GM18499 (cell line): Measurements from ENCODE around the gene RPS6KC1.
A peak's percentile ranks its signal among the peaks of the same experiment; 100 is the strongest.
"Not testable (repeated sequence)": the region's sequence is repeated elsewhere in the genome, so short reads cannot be mapped to it uniquely, and the experiment has no call there.

ENCODE experiments used
- ATAC-seq: cut with Tn5 transposase; IDR thresholded peaks from one replicate; pipeline ENCODE4 v1.9.1; 2021; ENCODE audit warnings: moderate number of reproducible peaks; ENCODE audit not compliant: insufficient read depth, unreplicated experiment

Gene RPS6KC1

DNA sequence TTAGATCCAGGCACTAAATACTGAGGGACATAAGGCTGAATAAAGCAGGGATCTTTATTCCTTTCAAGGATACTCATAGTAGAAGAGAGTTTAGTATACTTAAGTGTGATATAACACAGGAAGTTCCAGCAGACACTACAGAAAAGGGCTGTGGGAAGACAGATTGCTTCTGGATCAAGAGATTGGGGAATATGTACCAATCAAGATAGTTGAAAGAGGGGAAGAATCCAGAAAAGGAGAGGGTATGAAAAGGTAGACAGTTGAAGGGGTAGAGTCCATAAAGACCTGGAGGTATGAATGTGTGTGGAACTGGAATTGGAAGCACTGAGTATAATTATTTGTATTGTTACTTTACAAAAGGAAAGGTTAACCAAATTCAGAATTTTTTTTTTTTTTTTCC is 2.4 kb downstream of the RPS6KC1 start:
- ATAC-seq: no peak

DNA sequence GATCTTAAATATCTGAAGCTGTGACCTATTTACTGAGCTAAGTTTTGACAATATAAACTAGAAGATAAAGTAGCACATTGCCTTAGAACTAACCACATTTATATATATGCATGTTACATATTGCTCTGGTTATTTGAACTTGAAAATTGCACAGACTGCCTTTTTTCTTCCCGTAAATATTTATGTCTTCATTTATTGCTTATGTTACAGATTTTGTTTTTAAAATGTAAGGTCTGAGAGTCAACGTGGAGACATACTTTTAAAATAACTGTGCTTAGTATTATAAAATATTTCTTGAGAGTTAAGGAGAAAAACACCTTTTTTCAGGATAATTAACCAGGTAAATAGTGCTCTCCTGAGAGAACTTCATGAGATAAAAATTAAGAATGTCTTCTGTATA is 3.1 kb downstream of the RPS6KC1 start:
- ATAC-seq: no peak

DNA sequence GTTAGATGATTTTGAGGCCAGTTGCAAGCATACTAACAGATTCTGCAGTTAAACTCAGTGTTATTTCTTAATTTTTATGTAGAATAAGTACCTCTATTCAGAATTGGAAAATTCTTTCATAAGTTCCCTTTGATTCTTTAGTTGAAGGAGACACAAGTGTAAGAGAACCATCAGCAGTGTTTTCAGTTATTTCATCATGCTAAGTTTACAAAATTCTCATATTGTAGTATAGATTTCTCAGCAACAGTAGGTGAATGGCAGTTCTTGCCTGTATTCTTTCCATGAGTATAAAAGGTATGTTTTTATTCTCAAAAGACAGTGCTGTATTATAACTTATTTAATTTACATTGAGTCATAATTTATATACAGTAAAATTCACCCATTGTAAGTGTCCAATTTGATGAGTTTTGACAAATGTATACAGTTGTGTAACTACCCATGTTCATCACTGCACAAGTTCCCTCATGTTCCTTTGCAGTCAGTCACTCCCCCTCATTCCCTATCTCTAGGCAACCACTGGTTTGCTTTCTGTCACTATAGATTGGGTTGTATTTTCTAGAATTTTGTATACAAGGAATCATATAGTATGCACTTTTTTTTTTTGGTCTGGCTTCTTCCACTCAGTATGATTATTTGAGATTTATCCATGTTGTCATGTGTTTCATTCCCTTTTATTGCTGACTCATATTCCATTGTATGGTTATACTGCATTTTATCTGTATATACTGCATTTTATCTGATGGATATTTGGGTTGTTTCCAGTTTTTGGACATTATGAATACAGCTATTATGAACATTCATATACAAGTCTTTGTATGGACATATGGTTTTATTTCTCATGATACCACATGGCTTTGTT is 3.9 kb downstream of the RPS6KC1 start:
- ATAC-seq: no peak

DNA sequence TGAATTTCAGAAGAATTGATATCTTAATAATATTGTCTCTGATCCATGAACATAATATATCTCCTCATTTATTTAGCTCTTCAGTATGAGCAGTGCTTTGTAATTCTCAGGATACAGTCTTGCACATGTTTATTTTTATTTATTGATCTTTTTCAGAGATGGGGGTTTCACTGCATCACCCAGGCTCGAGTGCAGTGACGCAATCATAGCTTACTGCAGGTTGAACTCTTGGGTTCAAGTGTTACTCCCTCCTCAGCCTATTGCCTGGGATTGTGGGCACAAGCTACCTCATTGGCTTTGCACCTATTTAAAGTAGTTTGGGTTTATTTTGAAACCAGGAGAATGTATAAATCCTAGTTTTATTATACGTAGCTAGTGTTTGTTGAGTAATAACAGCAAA is 4.7 kb downstream of the RPS6KC1 start:
- ATAC-seq: no peak

DNA sequence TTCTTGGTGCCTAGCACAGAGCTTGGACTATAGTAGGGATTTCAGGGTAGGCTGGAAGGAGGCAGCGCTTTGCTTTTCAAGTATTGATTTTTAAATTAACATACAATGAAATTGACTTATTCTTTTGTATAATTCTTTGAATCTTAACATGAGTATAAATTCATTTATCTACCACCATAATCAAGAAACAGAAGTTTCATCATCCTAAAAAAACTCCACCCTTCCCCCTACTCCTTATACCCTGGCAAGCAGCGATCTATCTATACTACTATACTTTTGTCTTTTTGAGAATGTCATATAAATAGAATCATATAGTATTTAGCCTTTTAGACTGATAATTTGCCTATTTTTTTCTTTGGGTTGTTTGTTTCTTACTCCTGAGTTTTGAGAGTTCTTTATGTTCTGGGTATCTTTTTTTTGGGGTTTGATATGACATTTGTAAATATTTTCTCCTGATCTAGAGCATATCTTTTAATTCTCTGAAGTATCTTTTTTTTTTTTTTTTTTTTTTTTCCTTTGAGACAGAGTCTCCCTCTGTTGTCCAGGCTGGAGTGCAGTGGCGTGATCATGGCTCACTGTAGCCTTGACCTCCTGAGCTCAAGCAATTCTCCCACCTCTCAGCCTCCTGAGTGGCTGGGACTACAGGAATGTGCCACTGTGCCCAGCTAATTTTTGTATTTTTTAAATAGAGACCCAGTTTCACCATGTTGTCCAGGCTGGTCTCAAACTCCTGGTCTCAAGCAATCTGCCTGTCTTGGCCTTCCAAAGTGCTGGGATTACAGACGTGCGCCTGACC is 6.4 kb downstream of the RPS6KC1 start:
- no peak for ATAC-seq

DNA sequence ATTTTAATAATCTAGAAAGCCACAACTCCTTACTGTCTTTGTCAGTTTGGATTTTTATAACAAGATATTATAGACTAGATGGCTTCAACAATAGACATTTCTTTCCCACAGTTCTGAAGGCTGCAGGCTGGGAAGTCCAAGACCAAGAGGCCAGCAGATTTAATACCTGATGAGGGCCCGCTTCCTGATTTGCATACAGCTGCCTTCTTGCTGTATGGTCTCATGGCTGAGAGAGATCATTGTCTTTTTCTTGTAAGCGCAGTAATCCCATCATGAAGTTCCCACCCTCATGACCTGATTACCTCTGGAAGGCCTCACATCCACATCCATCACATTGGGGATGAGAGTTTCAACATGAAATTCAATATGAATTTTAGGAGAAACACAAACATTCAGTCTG is 9.8 kb downstream of the RPS6KC1 start:
- no peak for ATAC-seq

DNA sequence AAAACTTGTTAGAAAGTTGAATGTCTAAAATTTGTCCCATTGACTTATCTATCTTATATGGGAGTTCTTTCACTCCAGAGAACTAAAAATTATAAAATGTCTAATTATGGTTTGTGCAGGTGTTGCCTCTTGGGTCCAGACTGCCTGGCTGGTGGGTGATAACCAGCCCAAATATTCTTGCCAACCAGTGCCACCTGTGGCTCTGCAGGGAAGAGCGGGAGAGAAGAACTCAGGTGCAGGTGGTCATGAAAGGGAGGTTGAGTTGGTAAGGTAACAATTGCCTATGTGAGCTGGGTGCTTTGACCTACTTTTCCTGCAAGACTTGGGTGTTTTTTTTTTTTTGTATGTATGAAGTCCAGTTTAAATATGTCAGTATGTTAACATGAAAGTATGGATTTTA is 10.2 kb downstream of the RPS6KC1 start:
- no peak for ATAC-seq

DNA sequence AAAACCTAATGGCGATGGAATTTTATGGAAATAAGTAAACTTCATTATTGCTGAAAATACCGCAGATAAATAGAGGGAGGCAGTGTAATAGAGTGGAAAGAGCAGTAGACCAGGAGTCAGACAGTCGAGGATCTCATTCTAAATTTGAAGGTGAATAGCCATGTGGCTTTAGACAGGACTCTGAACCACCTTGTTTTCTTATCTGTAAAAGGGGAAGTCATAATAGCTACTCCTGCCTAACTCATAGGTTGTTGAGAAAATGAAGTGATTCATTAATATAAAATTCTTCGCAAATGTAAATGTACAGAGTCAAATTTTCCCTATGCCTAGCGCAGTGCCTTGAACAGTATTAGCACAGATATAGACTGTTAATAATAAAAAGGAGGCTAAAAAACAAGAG is 14.8 kb downstream of the RPS6KC1 start:
- no peak for ATAC-seq

DNA sequence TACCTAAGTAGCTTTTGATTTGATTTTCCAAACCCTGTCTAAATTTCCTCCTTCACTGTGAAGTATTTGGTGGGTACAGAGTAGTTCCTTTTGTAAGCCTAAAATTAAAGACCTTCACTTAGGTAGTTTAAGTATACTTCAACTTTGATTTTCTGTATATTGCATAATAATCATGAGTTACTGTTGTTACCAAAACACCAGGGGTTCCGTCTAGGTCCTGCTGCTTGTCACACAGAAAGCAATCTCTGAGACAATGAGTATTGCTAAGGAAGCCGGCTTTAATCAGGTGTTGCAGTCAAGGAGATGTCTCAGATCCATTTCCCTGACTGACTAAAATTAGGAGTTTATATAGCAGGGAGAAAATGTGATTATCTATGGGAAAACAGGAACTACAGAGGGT is 15.3 kb downstream of the RPS6KC1 start:
- no peak for ATAC-seq

DNA sequence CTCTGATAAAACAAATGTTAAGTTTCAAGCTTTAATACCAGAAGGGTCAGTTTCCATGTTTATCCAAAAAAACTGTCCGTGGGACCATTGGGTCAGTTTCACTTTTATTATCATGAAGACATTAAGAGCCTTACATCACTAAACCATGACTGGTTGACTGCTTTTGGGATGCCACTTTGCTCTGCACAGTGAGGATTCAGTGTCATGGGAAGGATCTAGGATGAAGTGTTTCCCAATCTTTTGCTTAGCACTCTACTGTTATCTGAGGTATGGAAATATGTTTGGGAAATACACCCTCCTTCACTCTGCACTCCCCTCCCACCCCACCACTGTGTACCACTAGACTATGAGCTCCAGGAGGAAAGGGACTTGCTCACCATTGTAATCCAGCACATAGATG is 16.3 kb downstream of the RPS6KC1 start:
- ATAC-seq: no peak

DNA sequence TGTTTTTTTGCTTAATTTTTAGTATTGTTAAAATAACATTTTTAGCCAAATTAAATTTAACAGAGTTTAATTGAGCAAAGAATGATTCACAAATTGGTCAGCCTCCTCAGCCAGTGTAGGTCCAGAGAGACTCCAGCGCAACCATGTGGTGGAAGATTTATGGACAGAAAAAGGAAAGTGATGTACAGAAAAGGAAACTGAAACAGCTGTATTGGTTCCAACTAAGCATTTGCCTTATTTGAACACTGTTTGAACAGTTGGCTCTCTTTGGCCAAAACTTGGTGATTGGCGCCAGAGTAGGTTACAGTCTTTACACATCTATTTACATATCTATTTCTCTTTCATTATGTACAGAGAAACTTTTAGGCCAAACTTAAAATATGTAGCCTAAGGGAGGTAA is 19.4 kb downstream of the RPS6KC1 start:
- ATAC-seq: peak; percentile 96

DNA sequence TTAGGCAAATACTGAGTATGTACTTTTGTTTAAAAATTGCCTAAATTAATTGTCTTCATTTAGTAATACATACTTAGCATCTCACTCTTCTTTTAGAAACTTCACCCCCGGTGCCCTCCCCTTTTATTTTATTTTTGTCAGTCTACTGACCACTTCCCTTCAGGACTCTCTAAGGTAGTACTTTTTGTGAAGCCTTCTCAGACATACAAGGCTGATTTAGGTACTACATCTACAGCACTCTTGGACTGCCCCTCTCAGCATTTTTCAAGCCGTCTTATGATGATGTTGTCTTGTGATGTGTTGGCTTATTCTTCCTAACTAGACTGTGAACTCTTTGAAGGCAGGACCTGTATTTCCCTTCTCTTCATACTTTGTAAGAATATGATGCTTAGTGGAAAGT is 24.7 kb downstream of the RPS6KC1 start:
- ATAC-seq: no peak

DNA sequence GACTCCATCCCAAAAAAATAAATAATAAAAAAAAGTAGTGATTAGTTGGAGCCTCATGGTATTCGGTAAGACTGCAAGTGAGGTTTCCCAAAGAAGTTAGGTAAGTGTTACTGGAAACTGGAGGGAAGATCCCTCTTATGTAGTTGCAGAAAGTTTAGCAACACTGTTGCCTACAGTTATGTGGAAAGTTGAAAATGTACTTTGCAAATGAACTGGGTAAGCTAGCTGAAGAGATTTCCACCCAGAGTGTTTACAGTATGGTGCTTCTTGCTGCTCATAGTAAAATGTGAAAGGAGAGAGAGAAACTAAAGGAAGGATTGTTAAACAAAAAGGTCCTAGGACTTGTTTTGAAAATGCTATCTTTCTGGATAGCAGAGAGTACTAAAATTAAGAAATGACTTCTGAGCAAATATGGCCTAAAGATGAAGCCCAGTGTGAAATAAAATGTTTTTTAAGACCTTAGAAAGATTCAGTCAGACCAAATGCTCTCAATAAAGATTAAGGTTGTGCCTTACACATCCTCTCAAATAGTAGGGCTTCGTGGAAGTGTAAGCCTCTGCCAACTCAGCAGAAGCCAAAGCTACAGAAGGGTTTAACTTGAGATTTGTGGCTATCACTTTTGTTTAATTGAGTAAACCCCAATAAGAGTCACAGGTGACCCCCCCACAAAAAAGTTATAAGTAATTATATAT is 31.5 kb downstream of the RPS6KC1 start:
- ATAC-seq: no peak

DNA sequence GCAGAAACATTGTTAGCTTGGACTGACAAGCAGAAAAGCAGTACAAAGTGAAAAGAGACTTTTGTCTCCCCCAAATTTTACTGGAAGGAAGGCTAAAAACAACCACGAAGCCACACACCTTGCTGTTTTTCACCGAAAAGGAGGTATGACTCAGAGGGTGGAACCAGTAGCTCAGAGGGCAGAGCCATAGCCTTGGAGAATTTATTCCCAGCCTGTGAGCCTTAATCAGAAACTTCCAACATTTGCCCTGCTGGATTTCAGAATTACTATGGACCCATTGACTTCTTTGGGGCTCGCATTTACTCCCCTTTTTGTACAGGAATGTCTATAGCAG is 32.0 kb downstream of the RPS6KC1 start:
- ATAC-seq: no peak

DNA sequence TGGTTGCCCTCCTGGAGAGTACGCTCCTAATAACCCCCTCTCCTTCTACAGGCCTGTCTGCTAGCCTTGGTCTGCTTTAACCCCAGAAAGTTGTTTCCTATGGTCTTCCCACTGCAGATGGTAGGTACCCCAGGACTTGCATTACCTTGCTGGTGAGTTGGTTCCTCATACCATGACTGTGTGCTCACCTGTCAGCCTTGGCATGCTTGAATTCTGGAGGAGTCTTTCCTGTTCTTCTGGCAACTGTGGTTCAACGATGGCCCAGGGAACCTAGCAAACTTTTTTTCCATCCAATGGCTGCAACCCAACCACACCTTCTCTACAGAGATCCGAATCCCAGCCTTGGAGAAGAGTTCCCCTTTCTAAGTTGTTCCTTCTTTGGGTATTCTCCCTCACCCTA is 36.9 kb downstream of the RPS6KC1 start:
- no peak for ATAC-seq

DNA sequence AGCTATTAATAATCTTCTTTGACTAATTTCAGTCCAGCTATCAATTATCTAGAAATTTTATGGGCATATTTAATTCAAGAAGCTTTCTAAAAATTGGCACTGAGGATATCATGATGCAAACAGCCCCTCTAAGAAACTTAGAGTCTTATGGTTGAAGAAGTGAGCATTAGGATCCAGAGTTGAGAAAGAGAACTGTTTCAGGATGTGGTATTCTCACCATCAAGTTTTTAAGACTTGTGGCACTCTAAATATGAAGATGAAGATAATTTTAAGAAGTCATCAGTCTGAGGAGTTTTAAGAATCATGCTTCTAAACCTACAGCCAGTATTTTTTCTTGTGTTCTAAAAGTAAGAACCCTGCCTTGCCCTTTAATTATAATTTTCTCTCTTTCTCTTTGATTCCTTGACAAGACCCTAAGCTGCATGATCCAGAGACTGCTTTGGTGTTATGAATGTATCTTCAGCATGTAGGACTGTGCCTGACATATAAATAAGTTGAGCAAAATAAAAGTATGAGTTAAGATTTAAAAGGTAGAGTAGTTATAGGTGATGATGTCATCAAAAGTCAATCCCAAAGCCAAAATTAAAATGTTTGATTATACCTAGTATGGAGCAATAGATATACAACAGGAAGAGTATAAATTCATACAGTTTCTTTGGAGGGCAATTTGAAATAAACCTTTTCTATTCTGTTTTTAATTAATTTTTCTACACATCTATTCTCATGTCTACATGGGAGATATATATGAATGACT is 39.1 kb downstream of the RPS6KC1 start:
- ATAC-seq: no peak

DNA sequence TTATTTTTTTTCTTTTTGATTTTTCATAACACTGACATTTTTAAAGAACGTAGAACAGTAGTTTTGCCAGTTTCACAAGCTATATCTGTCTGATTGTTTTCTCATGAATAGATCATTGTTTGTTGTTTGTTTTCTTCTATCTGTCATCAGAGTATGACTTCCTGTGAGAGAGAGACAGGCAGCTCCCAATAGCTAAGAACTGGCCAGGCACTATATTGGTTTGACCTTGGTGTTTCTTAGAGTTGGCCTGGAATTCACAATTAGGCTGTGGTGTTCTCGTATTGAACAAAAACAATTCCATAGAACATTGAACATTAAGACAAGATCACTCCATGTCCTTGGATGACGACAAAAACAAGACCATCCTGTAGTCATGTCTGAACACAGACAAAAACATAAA is 43.4 kb downstream of the RPS6KC1 start:
- no peak for ATAC-seq

DNA sequence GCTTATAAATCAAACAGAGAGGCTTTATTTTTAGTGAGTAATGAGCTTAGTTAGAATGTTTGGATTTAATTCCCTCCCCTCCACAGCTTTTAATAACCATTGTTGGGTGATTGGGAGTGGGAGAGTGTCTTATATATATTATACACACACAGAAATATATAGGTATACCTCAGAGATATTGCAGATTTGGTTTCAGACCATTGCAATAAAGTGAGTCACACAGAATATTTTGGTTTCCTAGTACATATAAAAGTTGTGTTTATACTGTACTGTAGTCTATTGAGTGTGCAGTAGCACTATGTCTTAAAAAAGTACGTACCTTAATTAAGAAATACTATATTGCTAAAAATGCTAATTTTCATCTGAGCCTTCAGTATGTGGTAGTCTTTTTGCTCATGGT is 44.4 kb downstream of the RPS6KC1 start:
- ATAC-seq: no peak

DNA sequence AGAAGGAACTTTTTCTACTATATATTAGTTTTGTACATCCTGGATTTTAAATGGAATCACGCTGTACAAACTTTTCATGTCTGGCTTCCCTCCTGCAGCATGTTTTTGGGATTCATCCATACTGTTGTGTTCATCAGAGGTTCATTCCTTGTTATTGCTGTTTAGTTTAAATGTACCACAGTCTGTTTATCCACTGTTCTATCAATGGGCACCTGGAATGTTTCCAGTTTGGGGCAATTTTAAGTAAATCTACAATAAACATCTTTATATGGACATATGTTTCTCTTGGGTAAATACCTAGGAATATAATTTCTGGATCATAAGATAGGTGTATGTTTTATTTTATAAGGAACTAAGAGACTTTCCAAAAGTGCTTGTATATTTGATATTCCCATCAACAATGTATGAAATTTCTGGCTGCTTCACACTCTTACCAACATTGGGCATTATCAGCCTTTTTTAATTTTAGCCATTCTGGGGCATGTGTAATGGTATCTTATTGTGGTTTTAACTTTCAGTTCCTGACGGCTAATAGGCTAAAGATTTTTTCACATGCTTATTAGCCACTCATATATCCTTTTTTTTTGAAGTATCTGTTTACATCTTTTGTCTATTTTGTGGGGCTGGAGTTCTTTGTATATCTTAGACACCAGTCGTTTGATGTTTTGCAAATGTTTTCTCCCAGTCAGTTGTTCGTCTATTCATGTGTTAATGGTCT is 48.8 kb downstream of the RPS6KC1 start:
- ATAC-seq: no peak

DNA sequence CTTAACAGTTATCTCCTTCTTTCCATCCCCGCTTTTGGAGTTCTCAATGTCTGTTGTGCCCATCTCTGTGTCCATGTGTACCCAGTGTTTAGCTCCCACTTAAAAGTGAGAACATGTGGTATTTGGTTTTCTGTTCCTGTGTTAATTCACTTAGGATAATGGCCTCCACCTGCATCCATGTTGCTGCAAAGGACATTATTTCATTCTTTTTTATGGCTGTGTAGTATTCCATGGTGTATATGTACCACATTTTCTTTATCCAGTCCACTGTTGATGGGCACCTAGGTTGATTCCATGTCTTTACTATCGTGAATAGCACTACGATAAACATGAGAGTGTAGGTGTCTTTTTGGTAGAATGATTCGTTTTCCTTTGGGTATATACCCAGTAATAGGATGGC is 49.5 kb downstream of the RPS6KC1 start:
- not testable (repeated sequence) for ATAC-seq
